UCSD-AML1 (cell line): ENCODE data around the gene CFI.

Source experiments
- DNase-seq: peaks from one replicate; lab custom pipeline; 2025; ENCODE audit not compliant: unreplicated experiment; lab: John Stamatoyannopoulos, UW

The CFI gene

DNA sequence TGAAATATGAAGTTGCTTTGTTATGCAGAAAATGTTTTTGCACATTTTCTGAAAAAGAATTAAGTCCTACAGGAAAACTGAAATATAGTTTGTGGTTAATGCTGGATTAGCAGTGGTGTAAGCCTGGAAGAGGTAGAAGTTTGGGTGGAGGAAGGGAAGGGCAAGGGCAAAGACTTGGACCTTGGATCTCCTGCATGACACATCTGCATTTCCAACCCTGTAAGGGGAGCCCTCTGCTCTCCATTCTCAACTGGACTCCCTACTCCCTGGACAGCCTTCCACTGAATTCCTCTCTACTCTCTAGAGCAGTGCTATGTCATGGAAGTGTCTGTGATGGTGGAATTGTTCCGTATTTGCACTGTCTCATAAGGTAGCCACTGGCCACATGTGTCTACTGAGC lies 103.1 kb downstream of the CFI start:
- DNase-seq, result no peak

GRCh38 chr4:109691411-109691920 lies 110.3 kb downstream of the CFI start:
- DNase-seq, result no peak
